Kidney epithelial cell (primary cell): Measurements from ENCODE around the gene UNC119. TPM values are rescaled to one million over a fixed set of nuclear protein-coding genes. Genes with fewer than 3 reads are reported as not detected.

ENCODE experiments used
- DNase-seq: peaks from one replicate; pipeline ENCODE4 v3.0.0-alpha.2; 2010; ENCODE audit warnings: low read depth
- H3K27me3 ChIP-seq: 2 replicates; pipeline ENCODE4 v1.6.0; 2011; ENCODE audit warnings: low read length; ENCODE audit not compliant: control insufficient read depth, insufficient read depth
- H3K36me3 ChIP-seq: 2 replicates; pipeline ENCODE4 v1.5.1; 2011; ENCODE audit warnings: low read length; ENCODE audit not compliant: control insufficient read depth, insufficient read depth
- H3K4me3 ChIP-seq: 2 replicates; pipeline ENCODE4 v1.5.1; 2011; ENCODE audit warnings: low read depth, mild to moderate bottlenecking, control low read depth, low read length
- total RNA-seq: library from RNA; depleted of rRNA; stranded (reverse); fragments of >200 nt; gene quantifications from 2 replicates; pipeline ENCODE4 v1.2.3, GENCODE V29; 2015
- TF ChIP-seq, protein P1 (sequence below): IDR thresholded peaks from 2 replicates; pipeline ENCODE4 v1.5.1; 2011; ENCODE audit warnings: mild to moderate bottlenecking, moderate library complexity, low read length, control low read depth, inconsistent platforms; ENCODE audit not compliant: insufficient read depth, poor library complexity, severe bottlenecking

UNC119 gene
- 40.6 and 49.4 TPM in 2 replicates for total RNA-seq

DNA sequence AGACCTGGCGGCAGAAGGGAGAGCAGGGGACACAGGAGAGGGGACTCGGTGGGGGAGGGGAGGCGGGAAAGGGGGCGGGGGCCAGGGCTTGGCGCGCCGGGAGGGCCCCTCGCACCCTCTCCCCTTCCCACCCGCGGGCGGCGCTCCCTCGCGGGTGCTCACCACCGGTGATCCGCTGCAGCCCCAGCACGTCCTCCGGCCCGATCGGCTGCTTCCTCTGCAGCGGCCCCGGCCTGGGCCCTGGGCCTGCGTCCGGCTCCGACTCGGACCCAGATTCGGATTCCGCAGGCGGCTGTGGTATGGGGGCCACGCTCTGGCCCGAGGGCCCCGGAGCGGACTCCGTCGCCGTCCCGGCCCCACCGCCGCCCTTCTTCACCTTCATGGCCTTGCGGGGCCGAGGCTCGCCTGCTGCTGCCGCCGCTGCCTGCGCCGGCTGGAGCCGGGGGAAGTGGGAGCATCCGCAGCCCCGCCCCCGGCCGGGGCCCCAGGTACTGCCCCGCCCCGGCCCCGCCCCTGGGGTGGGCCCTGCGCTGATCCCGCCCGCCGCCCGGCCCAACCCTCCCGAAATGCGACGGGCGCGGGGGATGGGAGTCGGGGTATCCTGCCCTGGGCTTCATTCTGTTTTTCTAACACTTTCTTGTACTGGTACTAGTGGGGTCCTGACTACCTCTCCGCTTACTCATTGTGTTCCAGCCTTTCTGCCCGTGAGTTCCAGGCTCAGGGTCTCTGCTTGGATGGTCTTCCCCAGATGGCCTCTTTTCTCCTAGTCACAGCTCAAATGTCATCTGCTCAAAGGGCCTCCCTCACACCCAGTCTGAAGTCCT is at the start of gene UNC119:
UNC119 (minus strand) TSS at position 449 of the 824 bp plus-strand sequence; CDS start at position 382, 67 bp downstream.
- Histone ChIP-seq H3K36me3 (no peaks in the 10 kb centered on the region), H3K4me3 (peak within 1 kb of the TSS; percentile 73), H3K27me3 (no peaks in the 10 kb centered on the region)
- TF ChIP-seq, protein P1, sequence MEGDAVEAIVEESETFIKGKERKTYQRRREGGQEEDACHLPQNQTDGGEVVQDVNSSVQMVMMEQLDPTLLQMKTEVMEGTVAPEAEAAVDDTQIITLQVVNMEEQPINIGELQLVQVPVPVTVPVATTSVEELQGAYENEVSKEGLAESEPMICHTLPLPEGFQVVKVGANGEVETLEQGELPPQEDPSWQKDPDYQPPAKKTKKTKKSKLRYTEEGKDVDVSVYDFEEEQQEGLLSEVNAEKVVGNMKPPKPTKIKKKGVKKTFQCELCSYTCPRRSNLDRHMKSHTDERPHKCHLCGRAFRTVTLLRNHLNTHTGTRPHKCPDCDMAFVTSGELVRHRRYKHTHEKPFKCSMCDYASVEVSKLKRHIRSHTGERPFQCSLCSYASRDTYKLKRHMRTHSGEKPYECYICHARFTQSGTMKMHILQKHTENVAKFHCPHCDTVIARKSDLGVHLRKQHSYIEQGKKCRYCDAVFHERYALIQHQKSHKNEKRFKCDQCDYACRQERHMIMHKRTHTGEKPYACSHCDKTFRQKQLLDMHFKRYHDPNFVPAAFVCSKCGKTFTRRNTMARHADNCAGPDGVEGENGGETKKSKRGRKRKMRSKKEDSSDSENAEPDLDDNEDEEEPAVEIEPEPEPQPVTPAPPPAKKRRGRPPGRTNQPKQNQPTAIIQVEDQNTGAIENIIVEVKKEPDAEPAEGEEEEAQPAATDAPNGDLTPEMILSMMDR, result no peak
- no peak for DNase-seq

GRCh38 chr17:28599311-28600184 is 47.1 kb upstream of the UNC119 start:
- TF ChIP-seq, protein P1, result no peak
- Histone ChIP-seq H3K27me3 (no peaks in the 10 kb centered on the region), H3K36me3 (no peaks in the 10 kb centered on the region), H3K4me3 (peak overlapping the region; percentile 69)
- no peak for DNase-seq

DNA sequence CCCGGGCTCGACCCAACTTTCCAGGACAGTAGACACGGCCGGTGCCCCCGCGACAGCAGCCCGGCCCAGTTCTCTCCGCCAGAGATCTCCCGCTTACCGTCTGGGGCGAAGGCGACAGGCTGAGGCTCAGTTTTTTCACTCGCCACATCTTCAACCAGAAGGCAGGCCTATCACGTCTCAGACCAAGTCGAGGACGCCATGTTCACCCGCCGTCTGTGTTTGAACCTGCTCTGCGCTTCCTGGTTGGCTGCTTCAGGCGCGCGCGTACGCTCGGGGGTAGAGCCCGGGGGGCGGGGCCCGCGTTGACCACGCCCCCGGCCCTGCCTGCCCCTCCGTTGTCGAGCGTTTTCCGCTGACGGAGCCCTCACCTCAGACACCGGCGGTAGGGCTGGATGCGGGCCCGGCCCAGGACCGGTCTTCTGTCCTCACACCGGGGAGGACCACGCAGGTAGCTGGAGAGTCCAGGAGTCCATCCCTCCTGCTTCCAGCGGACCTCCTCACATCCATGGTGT is 46.4 kb upstream of the UNC119 start, which contains the start of gene SPAG5:
SPAG5 (minus strand) TSS at position 227 of the 512 bp plus-strand sequence; CDS start at position 148, 79 bp downstream.
- no peaks in the 10 kb centered on the region for H3K36me3 ChIP-seq
- peak; percentile 70 for DNase-seq
- TF ChIP-seq, protein P1, result no peak
- peak within 1 kb of the TSS; percentile 69 for H3K4me3 ChIP-seq
- H3K27me3 ChIP-seq, result no peaks in the 10 kb centered on the region

- Histone ChIP-seq H3K36me3 (no peaks in the 10 kb centered on the region), H3K4me3 (peak overlapping the region; percentile 69), H3K27me3 (no peaks in the 10 kb centered on the region)
- TF ChIP-seq, protein P1, result no peak
- DNase-seq, result no peak
Observed at GRCh38 chr17:28598389-28598788, 46.0 kb upstream of the UNC119 start.

DNA sequence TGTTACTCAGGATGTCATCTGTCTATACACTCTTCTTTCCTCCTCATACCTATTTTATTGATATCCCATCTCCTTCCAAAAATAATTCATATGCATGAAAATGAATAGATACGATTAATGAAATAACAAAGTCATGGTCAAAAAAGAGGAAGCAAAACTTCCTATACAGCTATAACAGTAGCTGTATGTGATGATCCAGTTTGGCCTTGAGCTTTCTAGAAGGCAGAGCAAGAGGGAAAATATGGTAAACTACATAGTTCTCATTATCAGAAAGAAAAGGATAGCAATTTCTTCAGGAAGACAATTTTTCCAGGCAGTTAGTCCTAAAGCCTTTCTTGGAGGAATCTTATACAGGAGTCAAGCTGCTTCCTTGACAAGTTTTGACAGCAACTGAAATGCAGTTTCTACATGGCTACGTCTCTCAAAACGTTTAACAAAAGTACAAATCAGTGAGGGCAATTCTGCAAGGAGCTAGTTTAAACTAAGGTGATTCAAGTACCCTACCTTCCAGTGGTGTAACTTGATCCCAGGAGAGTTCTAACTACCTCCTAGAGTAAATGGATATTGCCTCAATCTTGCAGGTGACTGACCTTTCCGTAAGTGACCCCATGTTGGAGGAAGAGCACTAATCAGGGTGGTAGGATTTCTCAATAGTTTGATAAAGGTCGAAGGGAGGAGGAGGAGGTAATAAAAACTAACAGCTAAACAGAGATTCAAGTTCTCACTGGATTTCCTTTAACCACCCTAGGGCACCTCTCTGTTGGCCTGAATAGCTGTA is 45.4 kb upstream of the UNC119 start:
- no peak for DNase-seq
- Histone ChIP-seq H3K27me3 (no peaks in the 10 kb centered on the region), H3K36me3 (no peaks in the 10 kb centered on the region), H3K4me3 (peak overlapping the region; percentile 69)
- TF ChIP-seq, protein P1, result no peak
